H9 (cell line): ENCODE data around the gene GBP1. TPM values are rescaled to one million over a fixed set of nuclear protein-coding genes. Genes with fewer than 3 reads are reported as not detected.

Source experiments
- DNase-seq: peaks from one replicate; pipeline ENCODE4 v3.0.0-alpha.2; 2017
- H2AFZ ChIP-seq: one replicate; pipeline ENCODE4 v1.6.1; 2013; ENCODE audit warnings: mild to moderate bottlenecking, low read length, control low read depth, moderate library complexity
- H2AK5ac ChIP-seq: 2 replicates; pipeline ENCODE4 v1.6.1; 2013; ENCODE audit warnings: low read length, control low read depth, mixed read lengths; ENCODE audit not compliant: insufficient read length
- H2BK120ac ChIP-seq: one replicate; pipeline ENCODE4 v1.6.1; 2013; ENCODE audit warnings: low read depth, mild to moderate bottlenecking, low read length, control low read depth, inconsistent platforms; ENCODE audit not compliant: poor library complexity, severe bottlenecking
- H2BK12ac ChIP-seq: 2 replicates; pipeline ENCODE4 v1.6.1; 2013; ENCODE audit warnings: low read length, control low read depth, mixed read lengths, low read depth; ENCODE audit not compliant: insufficient read length
- H2BK15ac ChIP-seq: 2 replicates; pipeline ENCODE4 v1.6.1; 2013; ENCODE audit warnings: low read depth, low read length, control low read depth
- H2BK20ac ChIP-seq: one replicate; pipeline ENCODE4 v1.6.1; 2013; ENCODE audit warnings: low read depth, mild to moderate bottlenecking, low read length, control low read depth, inconsistent platforms; ENCODE audit not compliant: poor library complexity, severe bottlenecking
- H2BK5ac ChIP-seq: 2 replicates; pipeline ENCODE4 v1.6.1; 2013; ENCODE audit warnings: low read length, control low read depth, mixed read lengths; ENCODE audit not compliant: insufficient read length
- H3K14ac ChIP-seq: 2 replicates; pipeline ENCODE4 v1.6.1; 2013; ENCODE audit warnings: low read length, control low read depth; ENCODE audit not compliant: insufficient read depth
- H3K18ac ChIP-seq: 2 replicates; pipeline ENCODE4 v1.6.1; 2013; ENCODE audit warnings: low read depth, mild to moderate bottlenecking, mixed read lengths, low read length, control low read depth; ENCODE audit not compliant: insufficient read length
- H3K23ac ChIP-seq: 2 replicates; pipeline ENCODE4 v1.6.1; 2013; ENCODE audit warnings: low read length, control low read depth, mixed read lengths, low read depth; ENCODE audit not compliant: insufficient read length
- H3K23me2 ChIP-seq: 2 replicates; pipeline ENCODE4 v1.6.1; 2013; ENCODE audit warnings: low read depth, mild to moderate bottlenecking, mixed read lengths, low read length, control low read depth; ENCODE audit not compliant: insufficient read length, poor library complexity, severe bottlenecking
- H3K27ac ChIP-seq: 2 replicates; pipeline ENCODE4 v1.5.1; 2013; ENCODE audit warnings: low read length, control low read depth, mixed read lengths, low read depth; ENCODE audit not compliant: insufficient read length
- H3K27me3 ChIP-seq: 2 replicates; pipeline ENCODE4 v1.6.1; 2013; ENCODE audit warnings: low read length, control low read depth, inconsistent platforms; ENCODE audit not compliant: insufficient read depth
- H3K4ac ChIP-seq: 2 replicates; pipeline ENCODE4 v1.6.1; 2013; ENCODE audit warnings: low read depth, mild to moderate bottlenecking, control low read depth, inconsistent platforms, low read length, moderate library complexity
- H3K4me1 ChIP-seq: 2 replicates; pipeline ENCODE4 v1.6.1; 2013; ENCODE audit warnings: low read length, control low read depth, inconsistent platforms; ENCODE audit not compliant: insufficient read depth
- H3K4me2 ChIP-seq: 2 replicates; pipeline ENCODE4 v1.6.1; 2013; ENCODE audit warnings: low read length, control low read depth, mixed read lengths; ENCODE audit not compliant: insufficient read length, insufficient read depth
- H3K56ac ChIP-seq: 2 replicates; pipeline ENCODE4 v1.6.1; 2013; ENCODE audit warnings: low read depth, mild to moderate bottlenecking, mixed read lengths, low read length, control low read depth; ENCODE audit not compliant: insufficient read length
- H3K79me1 ChIP-seq: 2 replicates; pipeline ENCODE4 v1.6.1; 2013; ENCODE audit warnings: low read depth, mild to moderate bottlenecking, moderate library complexity, low read length, control low read depth, inconsistent platforms; ENCODE audit not compliant: insufficient read depth, poor library complexity, severe bottlenecking
- H3K79me2 ChIP-seq: 2 replicates; pipeline ENCODE4 v1.6.1; 2013; ENCODE audit warnings: low read length, control low read depth, inconsistent platforms; ENCODE audit not compliant: insufficient read depth
- H3K9ac ChIP-seq: 2 replicates; pipeline ENCODE4 v1.6.1; 2013; ENCODE audit warnings: low read length, control low read depth, mixed read lengths; ENCODE audit not compliant: insufficient read length; ENCODE audit errors: extremely low read depth
- H3K9me3 ChIP-seq: one replicate; pipeline ENCODE4 v1.6.1; 2013; ENCODE audit warnings: low read depth, low read length, inconsistent platforms; ENCODE audit not compliant: control insufficient read depth
- H3T11ph ChIP-seq: one replicate; pipeline ENCODE4 v1.6.1; 2013; ENCODE audit warnings: mild to moderate bottlenecking, low read length, control low read depth, inconsistent platforms
- H4K20me1 ChIP-seq: one replicate; pipeline ENCODE4 v1.6.1; 2013; ENCODE audit not compliant: control insufficient read depth, insufficient read length, insufficient read depth
- H4K5ac ChIP-seq: 2 replicates; pipeline ENCODE4 v1.6.1; 2013; ENCODE audit warnings: low read depth, mild to moderate bottlenecking, mixed read lengths, low read length, control low read depth; ENCODE audit not compliant: insufficient read length
- H4K8ac ChIP-seq: replicated peaks from 2 replicates; pipeline ENCODE4 v1.6.1; 2013; ENCODE audit warnings: low read length, control low read depth, mixed read lengths, low read depth; ENCODE audit not compliant: insufficient read length
- H4K91ac ChIP-seq: 2 replicates; pipeline ENCODE4 v1.6.1; 2013; ENCODE audit warnings: low read depth, mild to moderate bottlenecking, moderate library complexity, mixed read lengths, low read length, control low read depth; ENCODE audit not compliant: insufficient read length
- H3K27ac Mint-ChIP-seq, 3 experiments: 2 replicates in 2 of 3; 3 replicates in 1 of 3; pipeline ENCODE4 v1.8.0; 2020 to 2021; ENCODE audit warnings: mixed read lengths in 3 of 3, mild to moderate bottlenecking in 1 of 3, moderate library complexity in 1 of 3
- H3K27me3 Mint-ChIP-seq: 2 replicates; pipeline ENCODE4 v1.8.0; 2021; ENCODE audit warnings: low read depth, mild to moderate bottlenecking, moderate library complexity, mixed read lengths
- H3K36me3 Mint-ChIP-seq, 3 experiments: 2 replicates in 2 of 3; 3 replicates in 1 of 3; pipeline ENCODE4 v1.8.0; 2020 to 2021; ENCODE audit warnings: low read depth in 3 of 3, mixed read lengths in 3 of 3; ENCODE audit not compliant: insufficient read depth in 1 of 3
- H3K4me1 Mint-ChIP-seq, 2 experiments: 2 replicates each; pipeline ENCODE4 v1.8.0; 2020; ENCODE audit warnings: mixed read lengths in 2 of 2
- H3K4me3 Mint-ChIP-seq, 2 experiments: 2 replicates in 1 of 2; 3 replicates in 1 of 2; pipeline ENCODE4 v1.8.0; 2020 to 2021; ENCODE audit warnings: mild to moderate bottlenecking in 2 of 2, mixed read lengths in 2 of 2, moderate library complexity in 1 of 2
- H3K9me3 Mint-ChIP-seq, 2 experiments: 2 replicates in 1 of 2; 3 replicates in 1 of 2; pipeline ENCODE4 v1.8.0; 2020; ENCODE audit warnings: mild to moderate bottlenecking in 2 of 2, mixed read lengths in 2 of 2, moderate library complexity in 1 of 2
- WGBS: extraction: QIAGEN DNeasy Blood & Tissue Kit; methylation state at CpG from one replicate; pipeline ENCODE4 v1.1.7; 2013; ENCODE audit warnings: missing lambda C conversion rate, low lambda C conversion rate, mixed read lengths; ENCODE audit not compliant: insufficient read length; ENCODE audit errors: extremely low coverage; 5-methylcytosine and 5-hydroxymethylcytosine counted together
- total RNA-seq: library from RNA; stranded (reverse); gene quantifications from 2 replicates; pipeline ENCODE4 v1.2.1, GENCODE V29; 2021
- TF ChIP-seq, protein P1 (sequence below): fragments of 200-600 bp; sonication (generic); conservative IDR thresholded peaks from 3 replicates; pipeline ENCODE4 v1.8.0; 2021; ENCODE audit warnings: antibody characterized with exemption, mild to moderate bottlenecking

Gene GBP1
- total RNA-seq, 1 experiment from 2014 or later = not detected

GRCh38 chr1:89088572-89088971 is 23.6 kb upstream of the GBP1 start:
- Histone ChIP-seq H4K20me1 (no peaks in the 10 kb centered on the region), H3K27ac (no peak overlapping the region), H3K23me2 (no peaks in the 10 kb centered on the region), H4K91ac (no peak overlapping the region), H3K23ac (no peak overlapping the region), H4K5ac (no peak overlapping the region), H3K9me3 (no peaks in the 10 kb centered on the region), H2BK20ac (no peak overlapping the region), H2AFZ (no peak overlapping the region), H3K4ac (no peak overlapping the region), H2AK5ac (no peak overlapping the region), H4K8ac (no peak overlapping the region), H2BK15ac (no peak overlapping the region), H2BK120ac (no peak overlapping the region), H3K4me1 (no peaks in the 10 kb centered on the region), H3K56ac (no peak overlapping the region), H3K4me2 (no peak overlapping the region), H3K18ac (no peak overlapping the region), H2BK5ac (no peak overlapping the region), H3K14ac (no peak overlapping the region), H3K27me3 (no peaks in the 10 kb centered on the region), H2BK12ac (no peak overlapping the region), H3K9ac (no peak overlapping the region), H3K79me1 (no peaks in the 10 kb centered on the region), H3K79me2 (no peaks in the 10 kb centered on the region), H3T11ph (no peak overlapping the region)
- Mint-ChIP-seq H3K36me3 (no peaks in the 10 kb centered on the region; a peak in 1 of 7 replicates), H3K9me3 (no peaks in the 10 kb centered on the region; a peak in 1 of 5 replicates), H3K27me3 (no peaks in the 10 kb centered on the region), H3K4me1 (peaks cover 2 to 4% of the 10 kb centered on the region in 2 experiments; a peak in 1 of 4 replicates), H3K27ac (no peak overlapping the region), H3K4me3 (no peak overlapping the region)
- TF ChIP-seq, protein P1, sequence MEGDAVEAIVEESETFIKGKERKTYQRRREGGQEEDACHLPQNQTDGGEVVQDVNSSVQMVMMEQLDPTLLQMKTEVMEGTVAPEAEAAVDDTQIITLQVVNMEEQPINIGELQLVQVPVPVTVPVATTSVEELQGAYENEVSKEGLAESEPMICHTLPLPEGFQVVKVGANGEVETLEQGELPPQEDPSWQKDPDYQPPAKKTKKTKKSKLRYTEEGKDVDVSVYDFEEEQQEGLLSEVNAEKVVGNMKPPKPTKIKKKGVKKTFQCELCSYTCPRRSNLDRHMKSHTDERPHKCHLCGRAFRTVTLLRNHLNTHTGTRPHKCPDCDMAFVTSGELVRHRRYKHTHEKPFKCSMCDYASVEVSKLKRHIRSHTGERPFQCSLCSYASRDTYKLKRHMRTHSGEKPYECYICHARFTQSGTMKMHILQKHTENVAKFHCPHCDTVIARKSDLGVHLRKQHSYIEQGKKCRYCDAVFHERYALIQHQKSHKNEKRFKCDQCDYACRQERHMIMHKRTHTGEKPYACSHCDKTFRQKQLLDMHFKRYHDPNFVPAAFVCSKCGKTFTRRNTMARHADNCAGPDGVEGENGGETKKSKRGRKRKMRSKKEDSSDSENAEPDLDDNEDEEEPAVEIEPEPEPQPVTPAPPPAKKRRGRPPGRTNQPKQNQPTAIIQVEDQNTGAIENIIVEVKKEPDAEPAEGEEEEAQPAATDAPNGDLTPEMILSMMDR = no peak
- DNase-seq = no peak
- WGBS = no CpG with 5 or more reads among the region's 10 CpGs
